Activated T-cell treated with anti-CD3 and anti-CD28 coated beads, Interleukin-2, amount 50 U/mL, for 72 hours (primary cell): ENCODE data around the gene NYNRIN. TPM values are rescaled to one million over a fixed set of nuclear protein-coding genes. Genes with fewer than 3 reads are reported as not detected.

Experiments
- ATAC-seq, 2 donors: fragments of 150-1000 bp; cut with Tn5 transposase; replicated peaks in 1 of 2; 2 replicates each; pipeline ENCODE4 v1.10.0; 2021; ENCODE audit warnings: moderate library complexity in 2 of 2, mild to moderate bottlenecking in 1 of 2
- DNase-seq, 2 donors: peaks; one replicate each; pipeline ENCODE4 v3.0.0; 2021 to 2022; ENCODE audit warnings: mixed read lengths in 1 of 2
- H3K27ac Mint-ChIP-seq: one replicate; pipeline ENCODE4 v1.8.0; 2022; ENCODE audit warnings: mild to moderate bottlenecking, moderate library complexity, mixed read lengths
- H3K27me3 Mint-ChIP-seq: one replicate; pipeline ENCODE4 v1.8.0; 2022; ENCODE audit warnings: low read depth, mixed read lengths
- H3K36me3 Mint-ChIP-seq, 2 donors: one replicate each; pipeline ENCODE4 v1.8.0; 2022; ENCODE audit warnings: mixed read lengths in 2 of 2, mild to moderate bottlenecking in 1 of 2; ENCODE audit not compliant: insufficient read depth in 2 of 2
- H3K4me1 Mint-ChIP-seq: one replicate; pipeline ENCODE4 v1.8.0; 2022; ENCODE audit warnings: low read depth, mixed read lengths
- H3K4me3 Mint-ChIP-seq, 2 donors: one replicate each; pipeline ENCODE4 v1.8.0; 2022; ENCODE audit warnings: mild to moderate bottlenecking in 2 of 2, mixed read lengths in 2 of 2, moderate library complexity in 2 of 2
- H3K9me3 Mint-ChIP-seq, 2 donors: one replicate each; pipeline ENCODE4 v1.8.0; 2022; ENCODE audit warnings: mixed read lengths in 2 of 2
- total RNA-seq, 2 donors: library from RNA; stranded (reverse); gene quantifications; one replicate each; pipeline ENCODE4 v1.2.3, GENCODE V29; 2022

NYNRIN gene
- total RNA-seq, 2 donors from 2014 or later, result 0.09 to 0.14 TPM

DNA sequence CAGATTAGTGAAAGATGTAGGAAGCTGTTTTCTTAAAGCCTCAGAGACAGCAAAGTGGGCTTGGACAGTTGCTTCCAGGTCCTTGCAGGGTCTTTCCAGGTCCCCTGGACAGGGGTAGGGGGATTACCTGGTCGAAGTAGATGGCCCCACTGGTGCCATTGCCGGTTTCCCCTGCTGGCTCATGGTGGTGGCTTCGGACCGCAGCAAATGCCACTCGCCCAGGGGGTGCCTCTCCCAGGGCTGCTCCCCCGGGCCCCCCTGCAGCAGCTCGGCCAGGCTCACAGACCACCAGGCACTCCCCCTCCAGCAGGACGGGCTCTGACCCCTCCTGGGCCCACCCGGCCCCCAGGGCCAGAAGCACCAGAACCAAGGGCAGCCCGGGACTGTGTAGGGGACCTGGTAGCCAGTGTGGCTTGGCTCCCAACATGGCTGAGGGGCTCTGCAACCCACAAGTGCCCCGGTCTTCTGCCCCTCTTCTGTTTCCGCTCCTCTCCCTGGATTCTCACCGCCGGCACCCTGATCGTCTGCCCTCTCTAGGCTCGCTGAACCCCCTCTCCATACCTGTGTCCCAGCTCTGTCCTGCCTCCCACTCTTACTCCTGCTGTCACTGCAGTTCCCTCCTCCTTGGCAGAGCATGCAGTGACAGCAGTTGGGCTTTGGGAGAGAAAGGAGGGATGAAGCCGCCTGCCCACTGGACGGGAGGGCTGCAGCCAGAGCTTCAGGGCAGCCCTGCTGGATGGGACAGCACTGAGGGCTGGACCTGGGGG lies 30.0 kb downstream of the NYNRIN start:
- DNase-seq (no peak), ATAC-seq (no peak)
- Mint-ChIP-seq H3K4me3 (peak overlapping the region; percentile 92), H3K27me3 (no peaks in the 10 kb centered on the region), H3K9me3 (no peaks in the 10 kb centered on the region), H3K27ac (peak overlapping the region; percentile 96), H3K36me3 (peaks cover 10 to 19% of the 10 kb centered on the region in 2 donors), H3K4me1 (peaks cover 55% of the 10 kb centered on the region)

GRCh38 chr14:24429395-24430142 lies 30.8 kb downstream of the NYNRIN start, which contains the start of the genes CBLN3 and KHNYN:
Gene CBLN3 (minus strand): TSS chr14:24429668. CDS start chr14:24429054, 614 bp downstream.
Gene KHNYN (plus strand): TSS chr14:24429954. CDS start chr14:24430731, 777 bp downstream.
- peak; percentile 92 to 93 for DNase-seq
- Mint-ChIP-seq H3K36me3 (peaks cover 10 to 19% of the 10 kb centered on the region in 2 donors), H3K27ac (peak within 1 kb of the TSS; percentile 96), H3K4me3 (peak within 1 kb of the TSS; percentile 92 to 93), H3K27me3 (no peaks in the 10 kb centered on the region), H3K4me1 (peaks cover 57% of the 10 kb centered on the region), H3K9me3 (no peaks in the 10 kb centered on the region)
- peak; percentile 86 to 88 for ATAC-seq

- peak; percentile 71 to 72 for ATAC-seq
- peak; percentile 77 to 83 for DNase-seq
- H3K27ac Mint-ChIP-seq, result peak overlapping the region; percentile 86
- H3K4me1 Mint-ChIP-seq, result peaks cover 59% of the 10 kb centered on the region
- H3K27me3 Mint-ChIP-seq, result no peaks in the 10 kb centered on the region
- no peaks in the 10 kb centered on the region for H3K9me3 Mint-ChIP-seq
- H3K4me3 Mint-ChIP-seq, result peak overlapping the region; percentile 90 to 93
- peaks cover 10 to 19% of the 10 kb centered on the region in 2 donors for H3K36me3 Mint-ChIP-seq
Observed at GRCh38 chr14:24430143-24430681, 31.4 kb downstream of the NYNRIN start.

DNA sequence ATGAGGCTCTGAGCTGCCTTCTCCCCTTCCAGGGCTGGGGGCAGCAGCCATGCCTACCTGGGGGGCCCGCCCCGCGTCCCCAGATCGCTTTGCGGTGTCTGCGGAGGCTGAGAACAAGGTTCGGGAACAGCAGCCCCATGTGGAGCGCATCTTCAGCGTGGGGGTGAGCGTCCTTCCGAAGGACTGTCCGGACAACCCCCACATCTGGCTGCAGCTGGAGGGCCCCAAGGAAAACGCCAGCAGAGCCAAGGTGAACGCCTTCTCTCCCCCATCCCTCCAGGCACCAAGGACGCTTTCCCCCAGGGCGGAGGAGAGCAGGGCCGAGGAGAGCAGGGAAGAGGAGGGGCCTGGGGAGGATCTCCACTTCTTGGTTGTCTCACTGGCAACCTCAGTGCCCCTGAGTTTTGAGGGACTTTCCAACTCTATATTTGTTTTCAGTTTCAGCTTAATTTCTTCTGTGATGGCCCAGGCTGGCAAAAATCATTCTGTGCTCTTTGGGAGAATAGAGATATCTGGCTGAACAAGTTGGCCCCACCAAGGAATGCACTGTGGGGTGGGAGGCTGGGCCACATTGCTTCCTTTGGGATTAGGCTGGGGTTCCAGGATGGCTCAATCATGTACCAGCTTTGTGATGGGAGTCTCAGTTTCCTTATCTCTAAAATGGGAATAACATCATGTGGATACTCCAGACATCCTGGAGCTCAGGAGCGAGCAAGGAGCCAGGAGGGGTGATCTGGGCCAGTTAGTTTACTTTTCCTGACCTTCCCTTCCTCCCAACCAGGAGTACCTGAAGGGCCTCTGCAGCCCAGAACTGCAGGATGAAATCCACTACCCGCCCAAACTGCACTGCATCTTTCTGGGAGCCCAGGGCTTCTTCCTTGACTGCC lies 32.1 kb downstream of the NYNRIN start:
- Mint-ChIP-seq H3K27ac (peak overlapping the region; percentile 86), H3K9me3 (no peaks in the 10 kb centered on the region), H3K36me3 (peaks cover 10 to 23% of the 10 kb centered on the region in 2 donors), H3K4me3 (peak overlapping the region; percentile 90 to 93), H3K27me3 (no peaks in the 10 kb centered on the region), H3K4me1 (peaks cover 54% of the 10 kb centered on the region)
- ATAC-seq (peak; percentile 52 to 60), DNase-seq (peak; percentile 78 to 80)

GRCh38 chr14:24431569-24432258 lies 32.9 kb downstream of the NYNRIN start:
- Mint-ChIP-seq H3K36me3 (peaks cover 10 to 24% of the 10 kb centered on the region in 2 donors), H3K9me3 (no peaks in the 10 kb centered on the region), H3K4me3 (peak overlapping the region; percentile 90 to 93), H3K27me3 (no peaks in the 10 kb centered on the region), H3K27ac (peak overlapping the region; percentile 86), H3K4me1 (peaks cover 50% of the 10 kb centered on the region)
- ATAC-seq (peak; percentile 57 to 61), DNase-seq (peak; percentile 92 to 93)

GRCh38 chr14:24432259-24433131 lies 33.7 kb downstream of the NYNRIN start:
- no peak for DNase-seq
- peak overlapping the region; percentile 58 for H3K27ac Mint-ChIP-seq

DNA sequence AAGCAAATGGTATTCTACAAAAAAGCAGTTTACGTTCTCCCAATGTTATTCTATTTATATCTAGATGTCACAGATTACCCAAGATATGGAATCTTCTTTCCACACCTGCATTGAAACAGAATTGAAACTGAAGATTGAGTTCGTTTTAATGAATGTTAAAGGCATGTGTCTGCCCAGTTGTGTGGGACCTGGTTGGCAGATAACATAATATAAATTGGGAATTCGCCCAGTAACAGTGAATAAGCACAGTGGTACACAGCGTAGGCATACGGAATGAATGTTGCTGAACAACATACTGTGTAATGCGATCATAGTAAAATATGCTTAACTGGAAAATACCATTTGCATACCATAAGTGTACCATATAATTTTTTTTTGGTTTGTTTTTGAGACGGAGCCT lies 35.2 kb downstream of the NYNRIN start:
- Mint-ChIP-seq H3K27me3 (no peaks in the 10 kb centered on the region), H3K9me3 (no peaks in the 10 kb centered on the region), H3K4me3 (no peak overlapping the region), H3K4me1 (peaks cover 44% of the 10 kb centered on the region), H3K36me3 (peaks cover 10 to 24% of the 10 kb centered on the region in 2 donors), H3K27ac (no peak overlapping the region)
- ATAC-seq (no peak), DNase-seq (no peak)

More at GRCh38 chr14:24432259-24433131, 33.7 kb downstream of the NYNRIN start:
- Mint-ChIP-seq H3K36me3 (peaks cover 10 to 24% of the 10 kb centered on the region in 2 donors), H3K9me3 (no peaks in the 10 kb centered on the region), H3K4me1 (peaks cover 47% of the 10 kb centered on the region), H3K27me3 (no peaks in the 10 kb centered on the region), H3K4me3 (peak overlapping the region in 1 of 2 donors; percentile 90)
- ATAC-seq, result no peak

DNA sequence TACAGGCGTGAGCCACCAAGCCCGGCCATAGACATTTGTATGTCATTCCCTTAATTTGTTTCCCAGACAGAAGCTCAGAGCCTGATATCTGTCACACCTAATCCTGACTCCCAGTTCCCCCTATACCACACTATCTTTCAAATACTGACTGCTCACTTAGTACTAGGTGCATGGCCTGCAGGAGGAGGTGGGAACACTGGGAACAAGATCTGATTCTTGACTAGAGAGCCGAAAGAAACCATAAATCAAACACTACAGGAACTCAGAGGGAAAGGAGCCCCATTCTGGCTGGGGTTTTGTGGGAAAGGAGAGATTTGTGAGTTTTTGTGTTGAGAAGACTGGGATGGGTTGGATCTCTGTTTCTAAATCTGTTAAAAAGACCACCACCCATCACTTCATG lies 35.9 kb downstream of the NYNRIN start:
- Mint-ChIP-seq H3K36me3 (peaks cover 10 to 24% of the 10 kb centered on the region in 2 donors), H3K27me3 (no peaks in the 10 kb centered on the region), H3K27ac (peak overlapping the region; percentile 29), H3K4me1 (peaks cover 44% of the 10 kb centered on the region), H3K9me3 (no peaks in the 10 kb centered on the region), H3K4me3 (no peak overlapping the region)
- DNase-seq, result no peak
- no peak for ATAC-seq

- DNase-seq (no peak), ATAC-seq (no peak)
- Mint-ChIP-seq H3K9me3 (no peaks in the 10 kb centered on the region), H3K4me1 (peaks cover 45% of the 10 kb centered on the region), H3K4me3 (no peak overlapping the region), H3K27me3 (no peaks in the 10 kb centered on the region), H3K27ac (peak overlapping the region; percentile 59), H3K36me3 (peaks cover 10 to 25% of the 10 kb centered on the region in 2 donors)
Observed at GRCh38 chr14:24435192-24435810, 36.5 kb downstream of the NYNRIN start.

GRCh38 chr14:24435998-24436354 lies 37.2 kb downstream of the NYNRIN start:
- ATAC-seq (no peak), DNase-seq (no peak)
- peaks cover 50% of the 10 kb centered on the region for H3K4me1 Mint-ChIP-seq
- H3K36me3 Mint-ChIP-seq, result peaks cover 8 to 29% of the 10 kb centered on the region in 2 donors
- no peaks in the 10 kb centered on the region for H3K9me3 Mint-ChIP-seq
- no peak overlapping the region for H3K4me3 Mint-ChIP-seq
- no peaks in the 10 kb centered on the region for H3K27me3 Mint-ChIP-seq
- peak overlapping the region; percentile 59 for H3K27ac Mint-ChIP-seq
